HG02943 (cell line): ENCODE results near the gene GRAMD4.

Source experiments
- ATAC-seq: cut with Tn5 transposase; IDR thresholded peaks from one replicate; pipeline ENCODE4 v1.9.1; 2021; ENCODE audit warnings: mild to moderate bottlenecking, low read depth, moderate library complexity; ENCODE audit not compliant: unreplicated experiment

The GRAMD4 gene

DNA sequence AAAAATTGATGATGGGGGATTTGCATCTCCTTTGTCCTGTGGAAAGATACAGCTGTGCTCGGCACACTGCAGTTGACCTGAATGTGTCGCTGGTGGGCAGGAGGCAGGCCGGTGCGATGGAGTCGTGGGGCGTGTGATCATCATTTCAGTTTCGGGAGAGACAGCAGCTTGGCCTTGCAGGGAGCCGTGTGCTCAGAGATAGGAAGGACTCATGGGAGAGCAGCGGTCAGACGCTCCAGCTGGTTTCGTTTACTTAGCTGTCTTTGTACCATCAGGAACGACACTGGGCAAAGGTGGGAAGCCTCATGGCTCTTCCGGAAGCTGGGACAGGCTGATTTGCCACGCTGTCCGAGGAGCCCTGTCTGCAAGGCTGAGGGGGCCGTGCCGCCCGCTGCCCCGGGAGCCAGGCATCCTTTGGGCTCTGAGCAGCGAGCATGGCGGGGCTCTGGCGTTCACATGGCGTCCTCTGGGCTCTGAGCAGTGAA, 32.7 kb downstream of the GRAMD4 start:
- no peak for ATAC-seq

DNA sequence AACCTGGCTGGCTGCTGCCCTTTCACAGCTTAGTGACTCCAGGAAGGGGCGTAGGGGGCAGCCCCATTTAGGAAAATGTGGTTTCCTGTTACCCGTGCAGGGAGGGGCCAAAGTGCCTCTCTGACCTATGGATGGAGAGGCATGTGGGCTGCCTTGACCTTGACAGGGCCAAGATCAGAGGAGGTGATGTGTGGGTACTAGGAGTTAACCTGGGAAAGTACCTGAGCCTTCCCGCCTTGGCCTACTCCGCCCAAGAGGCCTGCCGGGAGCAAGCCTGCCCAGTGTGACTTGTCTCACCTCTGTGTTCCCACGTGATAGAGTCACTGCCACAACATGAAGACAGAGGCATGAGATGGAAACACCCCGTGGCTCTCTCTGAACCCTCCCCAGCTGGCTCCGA, 33.4 kb downstream of the GRAMD4 start:
- ATAC-seq, result no peak

GRCh38 chr22:46654426-46654825, 34.2 kb downstream of the GRAMD4 start:
- ATAC-seq, result no peak

- ATAC-seq, result no peak
Observed at GRCh38 chr22:46654927-46655595, 34.9 kb downstream of the GRAMD4 start.

- ATAC-seq, result no peak
Observed at GRCh38 chr22:46655861-46656608, 35.8 kb downstream of the GRAMD4 start.

GRCh38 chr22:46656856-46657654, 36.9 kb downstream of the GRAMD4 start:
- no peak for ATAC-seq

- no peak for ATAC-seq
Observed at GRCh38 chr22:46657655-46657953, 37.4 kb downstream of the GRAMD4 start.

DNA sequence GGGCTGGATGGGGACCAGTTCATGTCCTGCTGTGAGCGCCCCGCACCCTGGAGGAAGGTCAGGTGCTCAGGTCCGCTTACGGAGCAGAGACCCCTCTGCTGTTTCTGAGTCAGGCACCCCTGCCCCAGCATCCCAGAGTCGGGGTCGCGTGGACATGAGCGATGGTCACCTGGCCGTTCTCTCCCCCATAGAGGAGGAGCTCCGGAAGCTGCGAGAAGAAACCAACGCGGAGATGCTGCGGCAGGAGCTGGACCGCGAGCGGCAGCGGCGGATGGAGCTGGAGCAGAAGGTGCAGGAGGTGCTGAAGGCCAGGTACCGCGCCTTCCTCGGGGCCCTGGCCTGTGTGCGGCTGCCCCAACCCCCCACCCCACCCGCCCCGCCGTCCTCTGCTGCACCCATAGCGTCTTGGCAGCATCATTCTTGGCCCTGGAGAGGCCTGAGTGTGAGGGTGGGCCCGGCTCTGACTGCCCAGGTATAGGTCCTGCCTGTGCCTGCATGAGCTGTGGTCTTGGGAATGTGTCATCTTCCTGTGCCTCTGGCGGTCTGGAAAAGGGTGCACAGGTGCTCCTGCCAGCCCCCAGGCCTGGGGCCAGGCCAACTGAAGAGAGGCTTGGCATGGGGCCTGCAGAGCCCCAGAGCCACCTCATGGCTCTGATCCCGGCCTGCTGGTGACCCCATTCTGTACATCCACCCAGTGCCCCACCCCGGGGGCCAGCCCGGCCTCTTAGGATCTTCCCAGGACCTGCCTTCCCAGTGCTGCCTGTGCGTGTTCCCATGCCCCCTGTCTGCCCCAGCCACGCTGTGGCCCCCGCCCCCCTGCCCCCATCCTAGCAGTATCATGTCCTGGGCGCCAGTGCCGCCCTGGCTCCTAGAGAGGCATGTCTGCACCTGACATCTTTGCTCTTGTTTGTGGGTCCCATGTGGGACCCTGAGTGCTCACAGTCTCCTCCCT, 38.1 kb downstream of the GRAMD4 start:
- no peak for ATAC-seq

- no peak for ATAC-seq
Observed at GRCh38 chr22:46659059-46659790, 39.0 kb downstream of the GRAMD4 start.

DNA sequence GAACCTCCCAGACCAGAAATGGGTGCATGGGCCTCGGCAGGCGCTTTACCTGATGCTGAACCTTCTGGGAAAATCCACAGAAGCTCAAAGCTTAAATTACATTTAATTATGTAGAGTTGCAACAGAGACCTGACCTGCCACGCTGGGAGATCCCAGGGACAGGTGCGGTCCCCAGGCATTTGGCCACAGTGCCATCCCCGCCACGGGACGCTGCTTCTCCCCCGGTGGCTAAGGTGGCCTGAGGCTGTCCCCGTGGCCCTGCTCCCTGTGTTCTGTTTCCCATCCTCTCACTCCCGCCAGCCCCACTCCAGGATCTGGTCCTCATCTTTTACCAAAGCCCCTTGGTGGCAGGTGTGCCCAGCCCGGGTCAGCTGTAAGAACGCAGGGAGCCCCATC, 39.6 kb downstream of the GRAMD4 start:
- ATAC-seq, result no peak

DNA sequence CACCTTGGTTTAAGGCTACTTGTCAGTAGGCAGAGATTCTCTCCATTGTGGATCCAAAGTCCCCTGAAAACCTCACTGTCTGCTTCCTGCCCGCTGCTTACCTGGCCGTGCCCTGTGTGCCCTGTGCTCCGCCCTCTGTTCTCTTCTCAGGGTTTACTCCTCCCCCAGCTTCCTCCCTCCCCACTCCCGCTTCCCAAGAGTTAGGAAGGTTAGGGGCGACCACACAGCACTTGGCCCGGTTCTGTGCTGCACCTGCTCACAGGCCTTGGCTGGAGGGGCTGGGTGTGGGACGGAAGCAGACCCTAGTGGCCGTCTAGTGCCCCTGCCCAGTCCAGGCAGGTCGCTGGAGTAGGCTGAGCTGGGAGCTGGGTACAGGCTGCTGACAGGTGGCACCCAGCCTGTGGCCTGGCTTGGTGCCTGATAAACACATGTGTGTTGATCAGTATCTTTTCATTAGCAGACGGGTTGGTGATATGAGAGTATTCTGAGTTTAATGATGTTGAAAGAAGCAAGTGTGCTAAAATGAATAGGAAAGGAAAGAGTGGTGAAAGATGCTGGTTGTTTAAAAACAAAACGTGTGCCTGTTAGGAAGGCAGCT, 40.5 kb downstream of the GRAMD4 start:
- no peak for ATAC-seq

- ATAC-seq, result no peak
Observed at GRCh38 chr22:46661221-46661851, 41.1 kb downstream of the GRAMD4 start.

GRCh38 chr22:46662226-46662625, 42.0 kb downstream of the GRAMD4 start:
- ATAC-seq, result no peak

DNA sequence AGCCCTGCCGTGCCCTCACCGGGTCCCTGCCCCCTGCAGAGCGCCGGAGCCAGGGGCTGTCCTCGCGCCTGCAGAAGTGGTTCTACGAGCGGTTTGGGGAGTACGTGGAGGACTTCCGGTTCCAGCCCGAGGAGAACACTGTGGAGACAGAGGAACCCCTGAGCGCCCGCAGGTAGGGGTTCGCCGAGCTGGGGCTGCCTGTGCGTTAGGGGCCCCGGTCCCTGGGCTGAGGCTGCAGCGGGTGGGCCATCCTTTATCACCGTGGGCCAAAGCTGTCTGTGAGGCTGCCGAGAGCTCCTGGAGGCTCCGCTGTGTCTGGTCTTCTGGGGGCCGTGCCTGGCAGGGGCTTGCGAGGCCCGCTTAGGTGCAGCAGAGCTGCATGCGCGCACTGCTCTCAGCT, 42.8 kb downstream of the GRAMD4 start:
- no peak for ATAC-seq

DNA sequence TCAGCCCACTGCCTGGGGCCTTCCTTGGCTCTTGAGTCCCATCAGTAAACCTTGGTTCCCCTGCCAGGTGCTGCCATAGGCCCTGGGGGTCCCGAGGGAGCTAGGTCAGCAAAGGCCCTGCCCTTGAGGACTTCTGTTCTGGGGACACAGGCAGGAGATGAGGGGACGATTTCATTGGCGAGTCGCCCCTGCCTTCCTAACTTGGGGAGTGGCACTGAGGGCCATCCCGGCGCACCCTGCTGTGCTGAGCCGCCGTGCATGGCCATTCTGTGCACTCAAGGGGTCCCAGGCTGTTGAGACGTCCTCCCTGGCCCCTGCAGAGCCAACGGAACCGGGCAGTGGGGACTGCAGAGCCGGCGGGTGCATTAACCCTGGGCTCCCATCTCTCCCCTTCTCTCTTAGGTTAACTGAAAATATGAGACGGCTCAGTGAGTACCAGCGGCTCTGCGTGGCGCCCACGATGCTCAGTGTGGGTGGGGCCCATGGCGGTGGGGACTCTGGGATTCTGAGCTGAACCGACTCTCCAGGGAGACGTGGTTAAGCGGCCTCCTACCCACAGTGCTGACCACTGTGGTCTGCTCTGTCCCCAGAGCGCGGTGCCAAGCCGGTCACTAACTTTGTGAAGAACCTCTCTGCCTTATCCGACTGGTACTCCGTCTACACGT, 43.4 kb downstream of the GRAMD4 start:
- ATAC-seq, result no peak

- no peak for ATAC-seq
Observed at GRCh38 chr22:46664301-46664855, 44.2 kb downstream of the GRAMD4 start.

DNA sequence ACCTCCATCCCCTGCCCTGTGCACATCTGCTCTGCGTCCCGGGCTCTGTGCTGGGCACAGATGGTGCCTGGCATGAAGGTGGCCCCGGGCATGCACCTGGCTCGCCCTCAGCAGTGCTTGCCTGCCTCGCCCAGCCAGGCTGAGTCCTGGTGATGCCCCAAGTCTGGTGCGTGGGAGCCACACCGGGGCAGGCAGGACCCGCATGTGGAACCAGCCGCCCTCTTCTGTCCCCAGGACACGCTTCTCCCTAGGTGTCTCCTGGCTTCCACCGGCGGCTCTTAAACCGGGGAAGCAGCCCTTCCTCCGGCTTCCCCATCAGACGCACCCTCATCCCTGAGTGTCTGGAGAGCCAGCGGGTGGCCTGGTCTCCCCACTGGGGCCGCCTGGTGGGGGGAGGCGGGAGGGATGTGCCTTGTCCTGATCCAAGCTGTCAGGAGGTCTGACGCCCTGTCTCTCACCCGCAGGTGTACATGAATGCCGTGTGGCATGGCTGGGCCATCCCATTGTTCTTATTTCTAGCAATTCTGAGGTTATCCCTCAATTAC, 45.0 kb downstream of the GRAMD4 start:
- no peak for ATAC-seq
